GM18526 (cell line): ENCODE measurements around the gene IQCE.

Source experiments
- POLR2A ChIP-seq: IDR thresholded peaks from 3 replicates; pipeline ENCODE4 v1.6.1; 2011; ENCODE audit not compliant: insufficient read length; ENCODE audit errors: extremely low read depth

Gene IQCE, protein sequence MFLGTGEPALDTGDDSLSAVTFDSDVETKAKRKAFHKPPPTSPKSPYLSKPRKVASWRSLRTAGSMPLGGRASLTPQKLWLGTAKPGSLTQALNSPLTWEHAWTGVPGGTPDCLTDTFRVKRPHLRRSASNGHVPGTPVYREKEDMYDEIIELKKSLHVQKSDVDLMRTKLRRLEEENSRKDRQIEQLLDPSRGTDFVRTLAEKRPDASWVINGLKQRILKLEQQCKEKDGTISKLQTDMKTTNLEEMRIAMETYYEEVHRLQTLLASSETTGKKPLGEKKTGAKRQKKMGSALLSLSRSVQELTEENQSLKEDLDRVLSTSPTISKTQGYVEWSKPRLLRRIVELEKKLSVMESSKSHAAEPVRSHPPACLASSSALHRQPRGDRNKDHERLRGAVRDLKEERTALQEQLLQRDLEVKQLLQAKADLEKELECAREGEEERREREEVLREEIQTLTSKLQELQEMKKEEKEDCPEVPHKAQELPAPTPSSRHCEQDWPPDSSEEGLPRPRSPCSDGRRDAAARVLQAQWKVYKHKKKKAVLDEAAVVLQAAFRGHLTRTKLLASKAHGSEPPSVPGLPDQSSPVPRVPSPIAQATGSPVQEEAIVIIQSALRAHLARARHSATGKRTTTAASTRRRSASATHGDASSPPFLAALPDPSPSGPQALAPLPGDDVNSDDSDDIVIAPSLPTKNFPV

GRCh38 chr7:2558629-2559282, at the start of gene IQCE:
Gene IQCE, plus strand, starts transcription at chr7:2558979. Its CDS starts 203 bp downstream, at chr7:2559182.
- TF ChIP-seq POLR2A, result no peak

GRCh38 chr7:2509298-2509906, 49.4 kb upstream of the IQCE start:
- no peak for TF ChIP-seq POLR2A

DNA sequence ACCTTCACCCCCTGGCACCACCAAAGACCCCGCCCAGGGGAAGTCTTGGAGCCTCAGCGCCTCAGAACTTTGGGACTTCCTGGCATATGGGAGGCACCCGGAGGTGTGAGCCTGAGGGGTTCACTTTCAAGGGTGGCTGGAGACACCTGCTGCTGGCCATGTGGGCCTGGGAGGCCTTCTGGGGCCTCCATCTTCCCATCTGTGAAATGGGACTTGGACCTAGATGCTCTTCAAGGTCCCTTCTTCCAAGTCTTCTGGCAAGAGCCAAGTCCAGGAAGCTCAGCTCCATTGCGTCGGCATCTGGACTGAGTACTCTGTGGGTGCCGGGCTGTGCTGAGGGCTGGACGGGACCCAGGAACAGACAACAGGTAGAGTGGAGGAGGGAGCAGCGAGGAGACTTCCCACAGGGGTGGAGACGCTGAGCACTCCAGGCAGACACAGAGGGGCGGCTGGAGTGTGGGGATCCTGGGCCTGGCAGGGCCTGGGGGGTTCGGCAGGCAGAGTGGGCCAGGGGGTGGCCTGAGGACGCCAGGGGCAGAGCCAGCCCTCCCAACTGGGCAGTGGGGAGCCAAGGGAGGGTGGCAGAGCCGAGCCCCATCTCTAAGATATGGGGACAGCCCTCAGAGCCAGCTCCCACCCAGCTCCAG, 48.5 kb upstream of the IQCE start:
- no peak for TF ChIP-seq POLR2A

GRCh38 chr7:2510909-2511768, 47.6 kb upstream of the IQCE start:
- peak; percentile 10 for TF ChIP-seq POLR2A

DNA sequence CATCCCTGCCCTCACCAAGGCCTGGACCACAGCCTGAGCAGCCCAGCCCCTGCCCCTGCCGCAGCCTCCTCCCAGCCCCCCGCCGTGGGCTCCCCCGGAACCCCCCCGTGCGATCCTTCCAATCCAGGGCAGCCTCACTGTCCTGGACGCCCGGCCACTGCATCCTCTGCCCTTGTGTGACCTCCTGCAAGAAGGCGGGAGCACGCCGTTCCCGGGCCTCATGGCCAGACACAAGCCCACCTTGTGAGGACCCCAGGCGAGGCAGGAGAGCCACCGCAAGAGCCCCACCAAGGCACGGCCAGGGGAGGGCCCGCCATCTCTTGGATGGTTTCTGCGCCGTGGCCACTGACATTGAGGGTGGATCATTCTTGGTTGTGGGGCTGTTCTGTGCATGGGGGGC, 47.0 kb upstream of the IQCE start:
- no peak for TF ChIP-seq POLR2A

DNA sequence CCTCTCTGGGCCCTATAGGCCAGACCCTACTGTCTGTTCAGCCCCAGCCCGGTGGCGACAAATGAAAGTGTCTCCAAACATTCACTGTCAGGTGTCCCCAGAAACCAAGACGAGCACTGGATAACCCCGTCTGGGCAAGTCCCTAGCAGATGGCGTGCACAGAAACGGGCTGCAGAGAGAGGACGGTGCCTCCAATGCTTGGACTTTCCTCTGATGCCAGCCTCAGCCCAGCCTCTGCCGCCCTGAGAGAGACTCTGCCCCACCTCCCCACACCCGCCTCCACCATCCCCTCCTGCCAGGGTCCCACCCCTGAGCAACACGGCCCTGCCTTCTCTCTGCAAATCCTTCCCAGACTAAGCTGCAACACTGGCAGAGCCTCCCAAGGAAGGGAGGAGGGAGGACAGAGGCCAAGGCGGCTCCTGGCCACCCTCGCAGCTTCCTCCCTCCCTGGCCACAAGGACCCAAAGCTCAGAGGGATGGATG, 46.6 kb upstream of the IQCE start:
- no peak for TF ChIP-seq POLR2A

DNA sequence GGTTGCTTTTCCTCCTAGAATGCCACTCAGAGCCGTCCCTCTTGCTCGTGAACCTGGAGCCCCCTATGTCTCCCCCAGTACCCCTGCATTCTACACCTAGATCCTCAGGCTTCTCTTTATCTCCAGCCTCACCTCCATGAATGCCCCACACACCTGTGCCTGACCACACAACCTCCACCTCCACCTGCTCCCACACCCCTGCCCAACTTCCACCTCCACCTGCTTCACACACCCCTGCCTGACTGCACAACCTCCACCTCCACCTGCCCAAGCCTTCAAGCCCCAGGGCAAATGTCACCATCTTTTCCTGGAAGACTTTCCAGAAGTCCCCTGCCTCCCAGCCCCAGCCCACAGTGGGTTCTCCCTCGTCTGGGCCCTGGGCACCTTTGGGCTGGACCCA, 46.1 kb upstream of the IQCE start:
- no peak for TF ChIP-seq POLR2A

DNA sequence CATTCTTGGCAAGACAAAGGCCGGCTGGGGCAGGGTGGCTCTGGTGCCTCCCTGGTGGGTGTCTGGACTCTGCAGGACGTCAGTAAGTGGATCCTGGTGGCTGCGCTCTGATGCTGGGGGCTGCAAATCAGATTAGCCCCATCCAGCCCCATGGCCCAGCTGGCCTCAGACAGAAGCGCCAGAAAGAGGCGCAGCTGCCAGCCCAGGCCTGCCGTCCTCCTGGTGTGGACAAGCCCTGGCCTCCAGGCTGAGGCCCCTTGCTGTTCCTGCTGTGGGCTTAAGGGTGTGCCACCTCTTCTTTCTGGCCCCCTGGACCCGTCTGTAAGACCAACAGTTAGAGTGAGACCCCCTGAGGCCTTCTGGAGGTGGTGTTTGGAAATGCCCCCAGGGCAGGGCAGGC, 45.1 kb upstream of the IQCE start:
- TF ChIP-seq POLR2A, result no peak

GRCh38 chr7:2514473-2515423, 44.0 kb upstream of the IQCE start:
- no peak for TF ChIP-seq POLR2A

DNA sequence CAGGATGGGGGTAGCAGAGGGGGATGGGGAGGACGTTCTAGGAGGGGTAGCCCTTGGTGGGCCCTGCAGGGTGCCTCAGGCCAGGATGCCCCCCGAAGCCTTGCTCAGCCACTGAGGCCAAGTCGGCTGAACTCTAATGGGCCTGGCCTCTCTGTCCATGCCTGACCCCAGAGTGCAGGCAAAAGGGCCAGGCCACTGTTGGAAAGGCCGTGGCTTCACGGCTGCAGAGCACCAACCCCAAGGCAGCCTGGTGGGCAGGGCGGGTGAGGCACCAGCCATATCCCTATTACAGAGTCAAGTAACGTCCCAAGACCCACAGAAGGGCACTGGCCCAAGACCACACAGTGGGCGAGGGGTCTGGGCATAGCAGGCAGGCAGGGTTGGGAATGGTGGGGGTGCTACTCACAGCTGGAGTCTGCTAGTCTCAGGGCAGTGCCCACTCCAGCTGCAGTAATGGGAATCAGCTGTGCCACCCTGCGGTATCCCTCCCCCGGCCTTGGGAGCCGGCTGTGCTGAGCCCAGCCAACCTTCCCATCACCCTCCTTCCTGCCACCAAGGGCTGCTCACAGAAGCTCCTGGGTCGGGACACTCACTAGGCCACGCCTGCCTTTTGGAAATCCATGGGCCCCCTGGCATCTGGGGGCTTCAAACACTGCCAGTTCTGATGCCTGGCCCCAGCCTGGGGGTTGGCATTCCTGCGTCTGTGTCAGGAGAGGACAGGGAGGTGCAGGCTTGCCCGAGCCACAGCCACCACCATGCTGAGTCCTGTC, 43.2 kb upstream of the IQCE start:
- no peak for TF ChIP-seq POLR2A

DNA sequence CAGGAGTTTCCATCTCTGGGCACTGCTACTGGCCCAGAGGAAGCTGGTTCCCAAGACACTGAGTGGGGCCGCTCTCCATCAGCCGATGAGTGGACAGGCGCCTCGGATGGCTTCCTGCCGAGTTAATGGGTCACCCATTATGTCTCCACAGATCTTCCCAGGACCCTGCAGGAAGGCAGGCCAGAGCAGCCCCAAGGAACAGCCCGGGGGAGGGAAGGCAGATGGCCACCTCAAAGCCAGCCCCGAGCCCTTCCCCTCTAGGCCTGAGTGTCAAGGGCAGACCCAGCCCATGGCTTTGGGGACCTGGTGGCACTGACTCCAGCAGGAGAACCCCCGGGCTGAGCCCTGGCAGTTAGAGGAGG, 42.6 kb upstream of the IQCE start:
- TF ChIP-seq POLR2A, result no peak

DNA sequence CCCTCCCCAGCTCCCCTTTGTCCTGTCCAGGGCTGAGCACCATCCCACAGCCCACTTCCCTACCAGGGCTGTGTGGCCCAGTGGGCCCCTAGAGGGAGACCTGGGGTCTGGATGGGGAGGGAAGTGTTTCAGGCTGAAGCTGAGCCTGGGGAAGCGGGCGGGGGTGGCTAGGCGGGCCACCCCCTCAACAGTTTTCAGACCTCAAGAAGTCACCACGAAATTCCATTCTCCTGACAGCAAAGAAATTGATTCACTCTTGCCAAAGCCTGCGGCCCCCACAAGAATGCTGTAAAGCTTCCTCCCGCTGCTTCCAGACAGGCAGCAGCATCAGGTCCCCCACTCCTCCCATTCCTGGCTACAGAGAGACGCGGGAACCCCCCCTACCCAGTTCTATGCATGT, 41.8 kb upstream of the IQCE start:
- no peak for TF ChIP-seq POLR2A
